ENCODE measurements around the gene KIF4B.
"Not testable (repeated sequence)": the region's sequence is repeated elsewhere in the genome, so short reads cannot be mapped to it uniquely, and the experiment has no call there.

Gene KIF4B

GRCh38 chr5:155025895-155026294 lies 12.3 kb downstream of the KIF4B start:
- DNase-seq (ENCODE audit: insufficient read length, low spot score) (no peak), FAIRE-seq (no peak)
- TF ChIP-seq CTCF (IDR thresholded peaks at IDR 0.05; ENCODE audit: insufficient read depth, missing control alignments), result no peak

- no peak for DNase-seq (ENCODE audit: insufficient read length, low spot score)
- peak; percentile 17 for TF ChIP-seq CTCF (IDR thresholded peaks at IDR 0.05; ENCODE audit: insufficient read depth, missing control alignments)
- no peak for FAIRE-seq
These were observed 14.6 kb downstream of the KIF4B start for GRCh38 chr5:155027993-155028629.

GRCh38 chr5:155029240-155029639 lies 15.7 kb downstream of the KIF4B start:
- no peak for TF ChIP-seq CTCF (IDR thresholded peaks at IDR 0.05; ENCODE audit: insufficient read depth, missing control alignments)
- no peak for DNase-seq (ENCODE audit: insufficient read length, low spot score)
- no peak for FAIRE-seq

GRCh38 chr5:155034145-155034744 lies 20.7 kb downstream of the KIF4B start:
- DNase-seq (ENCODE audit: insufficient read length, low spot score); FAIRE-seq: not testable (repeated sequence)

- FAIRE-seq; DNase-seq (ENCODE audit: insufficient read length, low spot score): not testable (repeated sequence)
These were observed 21.5 kb downstream of the KIF4B start for GRCh38 chr5:155035087-155035486.

GRCh38 chr5:155040984-155041653 lies 27.6 kb downstream of the KIF4B start:
- no peak for FAIRE-seq
- TF ChIP-seq CTCF (IDR thresholded peaks at IDR 0.05; ENCODE audit: insufficient read depth, missing control alignments), result no peak
- no peak for DNase-seq (ENCODE audit: insufficient read length, low spot score)

- DNase-seq (ENCODE audit: insufficient read length, low spot score), result no peak
- no peak for FAIRE-seq
- TF ChIP-seq CTCF (IDR thresholded peaks at IDR 0.05; ENCODE audit: insufficient read depth, missing control alignments), result no peak
These were observed 31.0 kb downstream of the KIF4B start for GRCh38 chr5:155044591-155044990.

GRCh38 chr5:155046591-155046990 lies 33.0 kb downstream of the KIF4B start:
- FAIRE-seq, result no peak
- no peak for TF ChIP-seq CTCF (IDR thresholded peaks at IDR 0.05; ENCODE audit: insufficient read depth, missing control alignments)
- no peak for DNase-seq (ENCODE audit: insufficient read length, low spot score)

Data from D721Med (cell line).